ENCODE measurements around the gene ATXN1.
"Not testable (repeated sequence)": the region's sequence is repeated elsewhere in the genome, so short reads cannot be mapped to it uniquely, and the experiment has no call there.

ATXN1 gene

GRCh38 chr6:16468991-16469615 lies 292.2 kb downstream of the ATXN1 start:
- no peak for DNase-seq

DNA sequence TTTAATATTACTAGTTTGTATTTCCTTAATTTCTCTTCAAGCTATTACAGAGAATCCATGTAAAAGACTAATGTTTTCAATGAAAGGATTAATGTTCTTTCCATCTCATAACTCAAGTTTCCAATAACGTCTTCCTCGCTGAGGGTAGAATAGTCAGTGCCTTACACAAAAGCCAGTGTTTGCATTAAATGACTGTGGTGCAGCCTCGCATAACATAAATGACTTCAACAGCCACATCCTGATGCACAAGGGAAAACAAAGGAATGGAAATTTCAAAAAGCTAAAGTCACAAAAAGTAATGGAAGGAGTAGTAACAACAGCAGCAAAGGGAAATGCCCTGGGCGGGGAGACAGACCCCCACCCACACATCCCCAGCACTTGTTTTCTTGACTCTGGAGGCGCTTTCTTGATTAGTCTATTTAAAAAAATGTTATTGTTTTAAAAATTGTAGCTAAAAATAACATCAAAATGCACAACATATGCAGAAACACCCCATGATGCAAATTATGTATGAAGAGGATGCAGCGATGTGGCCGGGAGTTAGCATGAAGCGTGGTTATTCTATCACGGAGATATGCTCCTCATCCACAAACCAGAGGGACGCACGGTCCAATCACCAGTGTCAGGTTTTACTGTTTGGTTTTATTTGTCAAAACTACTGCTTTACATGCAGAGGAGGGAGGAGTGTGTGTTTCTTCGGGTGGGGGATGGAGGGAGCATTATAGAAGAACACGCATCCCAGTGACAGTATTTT lies 294.3 kb downstream of the ATXN1 start:
- DNase-seq: no peak

GRCh38 chr6:16464045-16464444 lies 297.2 kb downstream of the ATXN1 start:
- DNase-seq: no peak

DNA sequence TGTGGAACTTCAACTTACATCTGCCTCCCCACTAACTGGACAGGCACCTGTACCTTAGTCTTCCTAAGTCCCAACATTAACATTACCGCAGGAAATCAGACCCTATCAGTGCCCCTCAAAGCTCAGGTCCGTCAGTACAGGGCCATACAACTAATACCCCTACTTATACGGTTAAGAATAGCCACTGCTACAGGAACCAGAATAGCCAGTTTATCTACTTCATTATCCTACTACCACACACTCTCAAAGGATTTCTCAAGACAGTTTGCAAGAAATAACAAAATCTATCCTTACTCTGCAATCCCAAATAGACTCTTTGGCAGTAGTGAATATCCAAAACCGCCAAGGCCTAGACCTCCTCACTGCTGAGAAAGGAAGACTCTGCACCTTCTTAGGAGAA lies 298.0 kb downstream of the ATXN1 start:
- not testable (repeated sequence) for DNase-seq

DNA sequence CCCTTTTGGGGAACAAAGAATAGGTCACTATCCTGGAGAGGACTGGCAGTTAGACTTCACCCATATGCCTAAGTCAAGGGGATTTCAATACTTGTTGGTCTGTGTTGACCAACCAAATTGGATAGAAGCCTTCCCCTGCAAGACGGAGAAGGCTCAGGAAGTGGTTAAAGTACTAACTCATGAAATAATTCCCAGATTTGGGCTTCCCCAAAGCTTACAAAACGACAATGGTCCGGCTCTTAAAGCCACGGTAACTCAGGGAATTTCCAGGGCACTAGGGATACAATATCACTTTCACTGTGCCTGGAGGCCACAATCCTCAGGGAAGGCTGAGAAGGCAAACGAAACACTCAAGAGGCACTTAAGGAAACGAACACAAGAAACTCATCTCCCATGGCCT lies 299.8 kb downstream of the ATXN1 start:
- no peak for DNase-seq

GRCh38 chr6:16459472-16459871 lies 301.8 kb downstream of the ATXN1 start:
- not testable (repeated sequence) for DNase-seq

DNA sequence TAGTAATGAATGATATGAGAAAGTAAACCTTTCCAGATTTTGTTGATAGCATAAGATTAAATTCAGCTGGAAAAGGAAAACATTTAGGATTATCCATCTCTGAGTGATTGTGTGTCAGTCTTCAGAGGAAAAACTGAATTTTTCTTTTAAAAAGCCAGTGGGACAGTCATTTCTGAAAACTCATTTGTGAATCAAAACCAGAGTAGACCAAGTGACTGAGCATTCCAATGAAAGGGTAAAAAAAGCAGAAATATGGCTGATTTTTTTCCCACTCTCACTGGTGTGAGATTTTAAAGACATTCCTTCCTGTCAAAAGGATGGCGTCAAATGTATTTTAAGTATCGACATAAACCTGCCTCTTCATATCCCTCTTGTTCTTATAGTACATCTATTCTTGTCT lies 308.9 kb downstream of the ATXN1 start:
- DNase-seq: no peak

GRCh38 chr6:16450821-16451220 lies 310.4 kb downstream of the ATXN1 start:
- DNase-seq: no peak

- no peak for DNase-seq
These were observed 311.0 kb downstream of the ATXN1 start for GRCh38 chr6:16450285-16450684.

DNA sequence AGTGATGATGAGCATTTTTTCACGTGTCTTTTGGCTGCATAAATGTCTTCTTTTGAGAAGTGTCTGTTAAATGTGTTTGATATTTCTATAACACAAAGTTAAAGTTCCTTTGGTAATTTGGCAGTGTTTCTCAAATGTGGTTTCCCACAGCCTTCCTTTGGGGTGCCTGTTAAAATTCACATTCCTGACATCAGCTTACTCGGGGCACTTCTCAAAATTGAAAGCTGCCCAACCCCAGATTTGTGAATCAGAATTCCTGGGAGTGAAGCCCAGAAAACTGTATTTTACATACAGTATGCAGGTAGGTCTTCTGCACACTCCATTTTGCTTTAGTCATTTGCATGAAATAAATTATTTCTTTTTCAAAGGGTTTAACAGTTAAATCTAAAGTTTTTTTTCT lies 315.0 kb downstream of the ATXN1 start:
- DNase-seq: no peak

GRCh38 chr6:16442031-16442430 lies 319.2 kb downstream of the ATXN1 start:
- no peak for DNase-seq

DNA sequence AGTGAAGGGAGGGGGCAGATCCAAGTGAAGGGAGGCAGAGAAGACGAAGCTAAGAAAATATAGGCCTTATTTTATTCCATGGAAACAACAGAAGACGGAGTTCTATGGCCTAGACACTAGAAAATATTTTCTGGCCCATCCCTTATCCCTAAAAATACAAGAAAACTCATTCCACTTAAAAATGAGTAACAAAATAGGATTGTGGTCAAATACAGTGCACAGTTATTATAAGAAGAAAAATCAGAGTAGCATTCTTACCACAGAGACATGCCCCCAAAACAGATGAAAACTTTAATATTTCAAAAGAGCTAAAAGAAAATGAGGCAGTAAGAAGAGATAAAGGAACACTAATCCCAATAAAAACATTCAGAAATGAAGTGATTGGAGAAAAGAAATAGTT lies 320.0 kb downstream of the ATXN1 start:
- DNase-seq: no peak

GRCh38 chr6:16440636-16441212 lies 320.5 kb downstream of the ATXN1 start:
- no peak for DNase-seq

DNA sequence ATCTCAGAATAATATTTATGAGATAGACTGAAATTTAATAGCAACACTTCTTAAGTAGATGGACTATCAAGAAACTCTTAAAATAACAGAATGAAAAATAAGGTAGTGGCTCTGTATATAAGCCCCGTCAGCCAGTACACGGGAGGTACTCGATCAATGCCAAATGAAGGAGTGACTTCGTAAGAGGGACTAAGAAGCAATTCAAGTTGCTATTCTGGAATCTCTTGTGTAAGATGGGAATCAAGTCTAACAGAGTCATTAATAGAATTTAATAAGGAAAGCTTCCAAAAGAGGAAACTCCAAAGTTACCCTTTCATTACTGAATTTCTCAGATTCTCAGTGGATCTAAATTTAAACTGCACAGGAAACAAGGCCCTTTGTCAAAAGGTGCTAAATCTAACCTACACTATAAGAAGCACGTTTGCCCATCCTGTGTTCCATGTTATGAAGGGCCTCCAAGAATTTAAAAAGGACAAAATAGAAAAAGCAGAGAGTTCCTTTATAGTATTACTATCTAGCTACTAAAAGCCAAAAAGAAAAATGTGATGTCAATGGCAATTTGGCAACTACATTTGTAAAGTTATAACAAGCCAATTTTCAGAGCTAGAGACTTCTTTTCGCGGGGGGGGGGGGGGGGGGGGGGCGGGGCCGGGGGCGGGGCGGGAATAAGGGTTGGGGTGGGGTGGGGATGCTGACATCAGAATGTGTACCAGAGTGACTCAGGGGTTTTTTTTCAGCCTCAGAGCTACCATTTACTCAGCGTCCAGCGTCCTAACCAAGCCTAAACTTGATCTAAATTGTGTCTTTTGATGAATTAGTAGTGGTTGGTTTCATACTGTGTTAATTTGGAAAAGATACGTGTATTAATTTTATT lies 322.3 kb downstream of the ATXN1 start:
- DNase-seq: no peak

GRCh38 chr6:16437984-16438383 lies 323.3 kb downstream of the ATXN1 start:
- DNase-seq: no peak

DNA sequence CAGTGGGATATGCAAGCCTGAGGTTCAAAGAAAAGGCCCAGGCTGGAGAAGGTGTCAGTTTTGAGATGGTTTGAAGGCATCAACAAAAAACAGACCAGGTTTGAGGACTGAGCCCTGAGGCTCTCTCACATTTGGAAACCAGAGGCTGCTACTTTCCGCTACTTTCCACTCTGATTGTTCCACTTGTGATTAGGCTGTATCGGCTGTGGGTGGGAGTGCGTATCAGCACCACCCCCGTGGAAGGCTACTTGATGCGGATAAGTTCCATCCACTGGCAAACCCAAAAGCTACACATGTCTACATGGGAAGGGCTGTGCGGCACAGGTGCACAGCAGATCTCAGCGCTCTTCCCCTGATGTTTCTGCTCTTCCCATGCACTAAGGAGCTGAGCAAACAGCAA lies 324.2 kb downstream of the ATXN1 start:
- no peak for DNase-seq

- DNase-seq: no peak
These were observed 324.7 kb downstream of the ATXN1 start for GRCh38 chr6:16436550-16436949.

- DNase-seq: no peak
These were observed 326.4 kb downstream of the ATXN1 start for GRCh38 chr6:16434885-16435284.

DNA sequence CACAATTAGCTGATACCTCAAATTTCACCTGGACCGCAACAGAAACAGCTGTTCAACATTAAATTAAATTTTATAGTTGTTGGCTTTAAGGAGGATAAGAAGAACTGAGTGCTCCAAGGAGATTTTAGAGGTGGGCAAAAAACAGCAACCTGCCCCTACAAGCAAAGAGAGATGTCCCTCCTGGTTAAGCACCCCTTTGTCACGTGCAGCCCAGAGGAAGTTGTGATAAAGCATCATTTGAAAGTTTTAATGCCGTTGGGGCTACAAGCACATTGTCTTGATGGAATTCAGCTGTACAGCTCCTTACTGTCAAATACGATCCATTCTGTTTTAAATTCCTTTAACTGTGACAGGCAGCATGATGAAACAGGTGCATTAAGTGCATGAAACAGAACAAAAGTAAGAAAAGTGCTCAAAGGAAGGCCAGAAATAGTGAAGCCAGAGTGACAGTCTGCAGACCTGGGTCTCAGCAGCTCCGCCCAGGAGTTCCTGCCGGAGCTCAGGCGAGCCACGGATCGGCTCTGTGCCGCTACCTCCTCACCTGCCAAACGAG lies 327.8 kb downstream of the ATXN1 start:
- no peak for DNase-seq

DNA sequence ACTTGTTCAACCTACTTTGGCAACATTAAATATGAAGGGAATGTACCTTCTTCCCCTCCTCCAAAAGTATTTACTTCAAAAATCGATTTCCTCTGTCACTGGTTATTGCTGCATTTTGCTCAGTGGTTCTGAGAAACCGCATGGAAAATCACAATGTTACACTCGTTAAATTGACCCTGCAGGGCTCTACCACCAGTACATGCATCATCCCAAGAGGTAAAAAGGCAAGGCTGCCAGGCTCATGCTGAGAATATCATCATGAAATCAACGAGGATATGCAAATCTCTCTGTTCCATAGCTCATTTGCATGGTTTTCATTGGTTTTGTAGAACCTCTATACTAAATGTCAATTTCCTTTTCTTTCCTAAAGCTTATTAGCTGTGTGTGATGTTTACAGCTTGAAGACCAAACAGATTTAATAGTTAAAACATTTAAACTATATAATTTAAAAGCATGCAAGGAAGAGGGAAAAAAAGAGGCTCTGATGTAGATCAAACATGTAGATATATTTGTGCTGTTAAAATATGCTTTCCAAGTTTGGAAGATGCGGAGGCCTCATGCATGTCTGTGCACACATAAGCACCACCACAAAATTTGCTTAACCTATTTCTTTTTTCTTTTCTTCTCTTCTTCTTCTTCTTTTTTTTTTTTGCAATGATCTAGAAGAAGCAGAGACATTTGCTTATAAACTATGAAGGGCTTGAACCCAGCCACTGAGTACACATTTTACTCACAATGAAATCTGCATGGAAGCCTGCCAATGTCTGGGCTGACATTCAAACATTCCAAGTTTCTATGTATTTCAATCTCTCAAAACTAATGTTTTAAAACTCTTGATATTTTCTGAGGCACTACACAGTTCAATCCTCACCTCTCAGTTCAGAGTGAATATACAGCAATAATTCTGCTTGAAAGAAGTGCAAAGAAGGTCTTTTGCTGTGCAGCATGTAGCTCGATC lies 328.9 kb downstream of the ATXN1 start:
- DNase-seq: no peak

DNA sequence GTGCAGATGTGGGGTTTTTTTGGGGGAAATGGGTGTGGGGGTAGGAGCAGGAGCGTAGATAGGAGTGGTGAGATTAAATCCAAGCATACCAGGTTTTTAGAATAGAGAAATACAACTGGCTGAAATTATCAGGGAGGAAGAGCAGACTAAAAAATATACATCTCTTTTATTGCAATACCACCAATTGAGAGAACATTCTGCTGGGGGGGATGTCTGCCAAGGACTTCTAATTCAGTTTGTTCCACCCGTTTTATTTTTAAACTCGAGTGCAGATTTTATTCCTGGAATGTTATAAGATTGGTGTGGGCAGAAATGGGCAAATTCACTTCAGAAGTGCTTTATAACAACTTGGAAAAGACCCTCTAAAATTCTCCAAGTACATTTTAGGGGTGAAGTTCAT lies 330.2 kb downstream of the ATXN1 start:
- no peak for DNase-seq
